ENCODE measurements around the gene ADAR. TPM values are rescaled to one million over a fixed set of nuclear protein-coding genes. Genes with fewer than 3 reads are reported as not detected.

The ADAR gene
- total RNA-seq, 1 donor from 2014 or later, result 128 TPM

- Histone ChIP-seq H3F3A (ENCODE audit: low read depth) (no peaks in the 10 kb centered on the region), H3K79me2 (ENCODE audit: low read depth) (no peaks in the 10 kb centered on the region), H3K4me1 (no peaks in the 10 kb centered on the region), H3K4me3 (no peak overlapping the region), H3K27me3 (no peaks in the 10 kb centered on the region), H4K20me1 (ENCODE audit: low read depth) (no peaks in the 10 kb centered on the region), H3K9me3 (ENCODE audit: low read depth) (no peaks in the 10 kb centered on the region), H3K4me2 (no peak overlapping the region), H3K27ac (no peak overlapping the region), H3K9ac (no peak overlapping the region), H2AFZ (replicated peaks) (no peak overlapping the region), H3K36me3 (no peaks in the 10 kb centered on the region)
- Mint-ChIP-seq H3K27ac (no peak overlapping the region), H3K4me3 (no peak overlapping the region), H3K4me1 (no peaks in the 10 kb centered on the region), H3K9me3 (no peaks in the 10 kb centered on the region), H3K27me3 (ENCODE audit: insufficient read depth, low read depth) (peaks cover 3% of the 10 kb centered on the region), H3K36me3 (peaks cover 41% of the 10 kb centered on the region)
- TF ChIP-seq CTCF (IDR thresholded peaks at IDR 0.05), result no peak
- no peak for TF ChIP-seq EZH2phosphoT487 (IDR thresholded peaks at IDR 0.05)
- TF ChIP-seq EZH2 (IDR thresholded peaks at IDR 0.05), result no peak
- no peak for DNase-seq (ENCODE audit: low spot score)
These were observed 24.2 kb downstream of the ADAR start for GRCh38 chr1:154583773-154584172.

- Histone ChIP-seq H3K36me3 (no peaks in the 10 kb centered on the region), H4K20me1 (ENCODE audit: low read depth) (no peaks in the 10 kb centered on the region), H3K27ac (no peak overlapping the region), H3K9ac (no peak overlapping the region), H3F3A (ENCODE audit: low read depth) (no peaks in the 10 kb centered on the region), H3K4me1 (no peaks in the 10 kb centered on the region), H2AFZ (replicated peaks) (no peak overlapping the region), H3K4me3 (no peak overlapping the region), H3K9me3 (ENCODE audit: low read depth) (no peaks in the 10 kb centered on the region), H3K4me2 (no peak overlapping the region), H3K27me3 (no peaks in the 10 kb centered on the region), H3K79me2 (ENCODE audit: low read depth) (no peaks in the 10 kb centered on the region)
- H3K27me3 Mint-ChIP-seq (ENCODE audit: insufficient read depth, low read depth), result peaks cover 3% of the 10 kb centered on the region
- H3K36me3 Mint-ChIP-seq, result peaks cover 40% of the 10 kb centered on the region
- no peak for DNase-seq (ENCODE audit: low spot score)
- no peaks in the 10 kb centered on the region for H3K4me1 Mint-ChIP-seq
- H3K4me3 Mint-ChIP-seq, result no peak overlapping the region
- H3K27ac Mint-ChIP-seq, result no peak overlapping the region
- no peaks in the 10 kb centered on the region for H3K9me3 Mint-ChIP-seq
- TF ChIP-seq CTCF (IDR thresholded peaks at IDR 0.05) (no peak), EZH2 (IDR thresholded peaks at IDR 0.05) (no peak)
These were observed 25.1 kb downstream of the ADAR start for GRCh38 chr1:154582885-154583284.

DNA sequence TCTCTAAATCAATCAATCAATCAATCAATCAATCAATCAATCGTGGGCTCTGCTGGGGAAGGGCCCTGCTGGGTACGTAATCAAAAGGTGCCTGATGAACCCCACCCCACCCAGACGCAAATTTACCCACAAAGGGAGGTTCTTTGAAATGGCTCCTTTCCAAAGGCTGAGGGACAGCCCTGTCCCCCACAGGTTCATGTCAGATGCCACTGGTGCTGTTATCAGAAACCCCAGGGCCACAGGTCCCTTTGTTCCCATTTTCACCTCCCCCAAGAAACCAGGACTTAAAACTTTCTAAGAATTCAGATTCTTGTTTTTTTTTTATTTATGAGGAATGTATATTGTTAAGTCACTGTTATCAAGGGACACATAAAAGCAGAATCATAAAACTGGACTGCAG, 26.2 kb downstream of the ADAR start:
- H3K9me3 ChIP-seq (ENCODE audit: low read depth), result no peaks in the 10 kb centered on the region
- H3K4me1 ChIP-seq, result no peaks in the 10 kb centered on the region
- peaks cover 37% of the 10 kb centered on the region for H3K36me3 Mint-ChIP-seq
- no peak for DNase-seq (ENCODE audit: low spot score)
- peaks cover 5% of the 10 kb centered on the region for H3K27me3 Mint-ChIP-seq (ENCODE audit: insufficient read depth, low read depth)
- no peak overlapping the region for H3K27ac Mint-ChIP-seq
- H3K79me2 ChIP-seq (ENCODE audit: low read depth), result no peaks in the 10 kb centered on the region
- H3F3A ChIP-seq (ENCODE audit: low read depth), result no peaks in the 10 kb centered on the region
- H3K27me3 ChIP-seq, result no peaks in the 10 kb centered on the region
- H3K4me1 Mint-ChIP-seq, result no peaks in the 10 kb centered on the region
- H3K27ac ChIP-seq, result no peak overlapping the region
- H3K4me2 ChIP-seq, result no peak overlapping the region
- TF ChIP-seq CTCF (IDR thresholded peaks at IDR 0.05), result no peak
- TF ChIP-seq EZH2 (IDR thresholded peaks at IDR 0.05), result no peak
- H3K36me3 ChIP-seq, result no peaks in the 10 kb centered on the region
- H3K4me3 Mint-ChIP-seq, result no peak overlapping the region
- no peaks in the 10 kb centered on the region for H3K9me3 Mint-ChIP-seq
- no peak overlapping the region for H3K9ac ChIP-seq
- H3K4me3 ChIP-seq, result no peak overlapping the region
- no peak overlapping the region for H2AFZ ChIP-seq (replicated peaks)
- H4K20me1 ChIP-seq (ENCODE audit: low read depth), result no peaks in the 10 kb centered on the region

- Mint-ChIP-seq H3K4me1 (peaks cover 9% of the 10 kb centered on the region), H3K27me3 (ENCODE audit: insufficient read depth, low read depth) (peaks cover 8% of the 10 kb centered on the region), H3K27ac (no peak overlapping the region), H3K36me3 (peaks cover 30% of the 10 kb centered on the region), H3K9me3 (no peaks in the 10 kb centered on the region), H3K4me3 (no peak overlapping the region)
- H3K4me3 ChIP-seq, result no peak overlapping the region
- H3K27ac ChIP-seq, result no peak overlapping the region
- peaks cover 5% of the 10 kb centered on the region for H3K4me1 ChIP-seq
- H3K79me2 ChIP-seq (ENCODE audit: low read depth), result no peaks in the 10 kb centered on the region
- no peak overlapping the region for H3K9ac ChIP-seq
- no peaks in the 10 kb centered on the region for H4K20me1 ChIP-seq (ENCODE audit: low read depth)
- TF ChIP-seq CTCF (IDR thresholded peaks at IDR 0.05) (no peak), EZH2 (IDR thresholded peaks at IDR 0.05) (no peak), EZH2phosphoT487 (IDR thresholded peaks at IDR 0.05) (no peak)
- H2AFZ ChIP-seq (replicated peaks), result no peak overlapping the region
- H3K9me3 ChIP-seq (ENCODE audit: low read depth), result no peaks in the 10 kb centered on the region
- no peak overlapping the region for H3K4me2 ChIP-seq
- no peak for DNase-seq (ENCODE audit: low spot score)
- no peaks in the 10 kb centered on the region for H3F3A ChIP-seq (ENCODE audit: low read depth)
- no peaks in the 10 kb centered on the region for H3K27me3 ChIP-seq
- H3K36me3 ChIP-seq, result no peaks in the 10 kb centered on the region
These were observed 28.6 kb downstream of the ADAR start for GRCh38 chr1:154579374-154579773.
